ENCODE results near the gene GTF2I.
"Not testable (repeated sequence)": the region's sequence is repeated elsewhere in the genome, so short reads cannot be mapped to it uniquely, and the experiment has no call there.

Gene GTF2I

DNA sequence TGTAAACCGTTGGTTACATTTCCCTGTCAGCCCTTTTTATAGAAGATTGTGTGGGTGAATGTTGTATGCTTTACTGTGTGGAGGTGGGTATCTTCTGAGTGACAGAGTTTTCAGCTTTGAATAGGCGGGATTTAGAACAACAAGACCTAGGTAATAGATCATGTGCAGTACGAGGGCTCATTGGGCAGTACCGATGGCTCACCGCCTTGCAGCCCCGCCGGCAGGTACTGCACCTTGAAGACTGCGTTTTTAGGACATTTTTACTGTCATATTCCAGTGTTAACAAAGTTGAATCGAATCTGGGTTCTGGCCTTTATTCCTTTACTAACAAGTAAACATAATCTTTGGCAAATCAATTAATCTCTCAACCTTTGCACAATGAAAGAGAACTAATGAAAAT lies 60.4 kb downstream of the GTF2I start:
- DNase-seq (ENCODE audit: low read depth) = no peak

- DNase-seq (ENCODE audit: low read depth) = no peak
These were observed 60.8 kb downstream of the GTF2I start for GRCh38 chr7:74718336-74718735.

DNA sequence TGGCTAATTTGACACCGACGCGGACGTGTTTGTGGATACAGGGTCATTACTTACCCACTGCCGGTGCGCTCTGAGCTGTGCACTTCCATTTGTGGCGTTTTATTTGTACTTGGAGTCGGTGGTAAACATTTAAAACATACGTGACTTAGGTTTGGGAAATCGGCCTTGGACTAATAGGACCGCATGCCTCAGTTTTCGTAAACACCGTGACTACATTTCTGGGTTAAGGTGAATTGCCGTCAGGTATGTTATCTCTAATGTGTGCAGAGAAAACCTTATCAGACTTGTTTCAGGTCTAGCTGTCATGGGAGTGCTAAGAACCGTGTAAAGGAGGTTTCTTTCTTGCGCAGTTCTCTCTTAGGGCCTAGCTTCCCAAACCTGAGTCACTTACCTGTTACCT lies 64.6 kb downstream of the GTF2I start:
- no peak for DNase-seq (ENCODE audit: low read depth)

DNA sequence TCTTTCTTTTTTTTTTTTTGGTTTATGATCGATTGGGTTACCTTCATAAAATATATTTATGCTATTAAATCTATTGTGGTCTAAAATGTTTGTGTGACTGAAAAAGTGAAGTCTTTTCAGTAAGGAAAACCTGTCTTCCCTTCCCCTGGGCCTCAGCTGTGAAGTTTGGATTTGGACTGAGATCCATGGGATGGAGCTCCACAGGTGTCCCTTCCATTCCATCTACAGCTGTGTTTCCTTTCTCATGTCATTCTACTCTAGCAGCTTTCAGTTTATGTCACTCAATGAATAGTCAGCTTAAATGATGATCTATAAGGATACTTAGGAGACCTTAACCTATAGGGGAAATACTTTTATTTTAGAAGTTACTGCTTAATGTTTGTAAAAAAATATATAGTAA lies 68.3 kb downstream of the GTF2I start:
- DNase-seq (ENCODE audit: low read depth) = no peak

GRCh38 chr7:74726309-74727101 lies 69.0 kb downstream of the GTF2I start:
- no peak for DNase-seq (ENCODE audit: low read depth)

DNA sequence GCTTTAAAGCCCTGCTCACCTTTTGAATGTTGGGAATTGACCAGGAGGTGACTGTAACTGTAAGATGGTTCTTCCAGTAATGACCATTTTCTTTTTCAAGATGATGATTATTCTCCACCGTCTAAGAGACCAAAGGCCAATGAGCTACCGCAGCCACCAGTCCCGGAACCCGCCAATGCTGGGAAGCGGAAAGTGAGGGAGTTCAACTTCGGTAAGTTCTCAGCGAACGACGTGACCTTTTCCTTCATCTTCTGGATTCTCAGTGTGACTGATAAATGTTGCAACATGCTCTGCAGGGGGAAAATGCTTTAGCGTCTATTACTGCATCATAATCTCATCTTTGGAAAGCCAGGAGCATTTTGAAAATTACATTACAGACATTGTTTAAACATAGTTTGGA lies 71.2 kb downstream of the GTF2I start:
- not testable (repeated sequence) for DNase-seq (ENCODE audit: low read depth)

- not testable (repeated sequence) for DNase-seq (ENCODE audit: low read depth)
These were observed 72.7 kb downstream of the GTF2I start for GRCh38 chr7:74730186-74730585.

GRCh38 chr7:74739974-74740703 lies 82.6 kb downstream of the GTF2I start:
- not testable (repeated sequence) for DNase-seq (ENCODE audit: low read depth)

DNA sequence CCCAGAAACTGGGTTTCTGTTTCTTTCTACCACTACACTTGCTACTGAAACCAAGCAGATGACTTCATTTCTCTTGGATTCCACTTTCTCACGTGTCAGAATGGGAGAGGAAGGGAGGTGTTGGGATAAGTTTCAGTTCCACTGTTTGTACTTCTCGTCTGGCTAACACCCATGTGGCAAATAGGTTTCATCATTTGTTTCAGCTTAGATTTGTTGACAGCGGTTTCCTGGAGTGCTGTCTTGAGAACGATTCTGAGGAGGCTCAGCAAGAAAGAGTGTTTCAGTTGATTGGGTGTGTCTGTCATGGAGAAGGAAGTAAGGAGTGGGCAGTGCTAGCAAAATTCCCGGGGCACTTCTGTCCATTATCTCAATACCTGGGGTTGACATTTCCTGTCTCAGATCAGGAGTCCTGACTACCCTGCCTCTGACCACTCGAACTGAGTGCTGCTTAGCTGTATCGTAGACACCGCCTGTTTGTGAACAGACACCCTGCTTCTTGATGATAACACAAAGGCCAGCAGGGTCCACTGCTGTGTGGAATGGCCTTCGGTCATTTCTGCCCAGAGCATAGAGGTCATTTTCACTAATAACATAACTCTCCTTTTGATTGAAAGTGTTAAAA lies 86.5 kb downstream of the GTF2I start:
- DNase-seq (ENCODE audit: low read depth) = not testable (repeated sequence)

- not testable (repeated sequence) for DNase-seq (ENCODE audit: low read depth)
These were observed 96.5 kb downstream of the GTF2I start for GRCh38 chr7:74753921-74754482.

DNA sequence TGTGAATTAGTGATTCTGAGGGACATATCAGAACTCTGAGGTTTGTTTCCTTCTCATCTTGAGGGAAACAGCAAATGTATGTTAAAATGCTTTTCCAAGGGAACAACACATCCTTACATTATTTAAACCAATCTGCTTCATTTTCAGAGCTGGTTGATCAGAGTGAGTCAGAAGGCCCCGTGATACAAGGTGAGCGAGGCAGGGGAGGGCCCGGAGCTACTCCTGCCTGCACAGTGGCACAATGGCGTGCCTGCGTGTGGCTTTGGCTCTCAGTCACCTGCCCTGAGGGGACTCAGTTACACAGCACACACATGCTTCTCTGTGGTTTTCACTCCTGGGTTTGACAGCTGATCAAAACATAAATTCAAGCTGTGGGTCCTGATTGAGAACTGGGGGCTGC lies 99.2 kb downstream of the GTF2I start:
- not testable (repeated sequence) for DNase-seq (ENCODE audit: low read depth)

DNA sequence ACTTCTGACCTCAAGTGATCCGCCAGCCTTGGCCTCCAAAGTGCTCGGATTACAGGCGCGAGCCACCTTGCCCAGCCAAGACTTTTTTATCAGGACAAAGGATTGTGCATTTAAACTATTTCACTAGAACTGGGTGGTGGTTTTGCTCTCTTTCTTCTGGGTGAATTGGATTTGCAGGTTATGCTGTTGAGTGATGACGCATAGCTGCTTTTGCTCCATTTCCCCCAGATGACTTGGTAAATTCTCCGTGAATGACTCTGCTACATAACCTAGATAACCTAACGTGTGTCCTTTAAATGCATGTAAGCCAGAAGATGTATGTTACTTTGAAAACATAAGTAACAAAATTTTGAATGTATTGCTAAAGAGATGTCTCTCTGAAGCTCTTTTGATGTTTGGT lies 100.8 kb downstream of the GTF2I start:
- not testable (repeated sequence) for DNase-seq (ENCODE audit: low read depth)

GRCh38 chr7:74758982-74759381 lies 101.5 kb downstream of the GTF2I start:
- DNase-seq (ENCODE audit: low read depth) = not testable (repeated sequence)

DNA sequence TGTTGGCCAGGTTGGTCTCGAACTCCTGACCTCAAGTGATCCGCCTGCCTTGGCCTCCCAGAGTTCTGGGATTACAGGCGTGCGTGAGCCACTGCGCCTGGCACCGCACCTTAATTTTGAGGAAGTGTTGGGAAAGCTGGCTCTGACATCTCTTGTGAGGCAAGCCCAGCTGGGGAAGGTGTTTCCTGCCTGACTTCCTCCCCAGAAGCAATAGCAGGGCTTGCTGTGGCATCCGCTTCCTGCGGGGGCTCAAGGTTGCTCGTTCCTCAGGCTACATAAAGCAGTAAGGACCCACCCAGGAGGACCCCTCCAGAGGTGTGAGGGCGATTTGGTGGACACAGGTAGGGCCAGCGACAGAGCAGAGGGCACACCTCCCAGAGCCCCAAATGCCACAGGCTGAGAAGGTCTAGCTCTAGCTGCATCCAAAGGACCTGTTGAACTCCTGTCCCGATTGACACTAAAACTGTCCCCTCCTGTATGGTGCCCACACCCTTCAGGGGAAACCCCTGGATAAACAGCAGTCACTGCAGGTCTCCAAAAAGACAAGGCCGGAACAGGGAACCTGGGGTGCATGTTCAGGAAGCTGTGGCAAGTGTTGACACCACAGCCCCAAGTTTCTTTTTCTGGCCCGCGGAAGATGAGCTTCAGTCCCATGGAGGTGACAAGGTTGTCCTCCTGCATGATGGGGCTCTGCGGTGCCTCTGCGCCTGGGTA lies 107.8 kb downstream of the GTF2I start:
- not testable (repeated sequence) for DNase-seq (ENCODE audit: low read depth)

- DNase-seq (ENCODE audit: low read depth) = not testable (repeated sequence)
These were observed 109.0 kb downstream of the GTF2I start for GRCh38 chr7:74766509-74766908.

- DNase-seq (ENCODE audit: low read depth) = not testable (repeated sequence)
These were observed 109.5 kb downstream of the GTF2I start for GRCh38 chr7:74766991-74767390.

GRCh38 chr7:74770062-74770461 lies 112.5 kb downstream of the GTF2I start:
- DNase-seq (ENCODE audit: low read depth) = not testable (repeated sequence)

DNA sequence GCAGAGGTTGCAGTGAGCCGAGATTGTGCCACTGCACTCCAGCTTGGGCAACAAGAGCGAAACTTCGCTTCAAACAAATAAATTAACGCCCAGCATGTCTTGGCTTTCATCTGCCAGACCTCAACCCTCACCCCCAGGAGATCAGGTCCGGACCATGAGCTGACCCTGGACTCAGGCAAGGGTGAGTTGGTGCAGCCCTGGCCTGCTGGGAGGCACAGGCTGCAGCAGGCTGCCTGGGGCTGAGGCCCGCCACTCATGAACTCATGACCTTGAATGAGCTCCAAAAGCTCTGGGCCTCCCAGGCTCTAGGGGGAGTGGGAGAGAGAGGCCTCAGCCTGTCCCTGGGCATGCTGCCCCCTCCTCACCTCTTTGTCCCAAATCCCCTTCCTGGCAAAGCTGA lies 114.6 kb downstream of the GTF2I start:
- not testable (repeated sequence) for DNase-seq (ENCODE audit: low read depth)

DNA sequence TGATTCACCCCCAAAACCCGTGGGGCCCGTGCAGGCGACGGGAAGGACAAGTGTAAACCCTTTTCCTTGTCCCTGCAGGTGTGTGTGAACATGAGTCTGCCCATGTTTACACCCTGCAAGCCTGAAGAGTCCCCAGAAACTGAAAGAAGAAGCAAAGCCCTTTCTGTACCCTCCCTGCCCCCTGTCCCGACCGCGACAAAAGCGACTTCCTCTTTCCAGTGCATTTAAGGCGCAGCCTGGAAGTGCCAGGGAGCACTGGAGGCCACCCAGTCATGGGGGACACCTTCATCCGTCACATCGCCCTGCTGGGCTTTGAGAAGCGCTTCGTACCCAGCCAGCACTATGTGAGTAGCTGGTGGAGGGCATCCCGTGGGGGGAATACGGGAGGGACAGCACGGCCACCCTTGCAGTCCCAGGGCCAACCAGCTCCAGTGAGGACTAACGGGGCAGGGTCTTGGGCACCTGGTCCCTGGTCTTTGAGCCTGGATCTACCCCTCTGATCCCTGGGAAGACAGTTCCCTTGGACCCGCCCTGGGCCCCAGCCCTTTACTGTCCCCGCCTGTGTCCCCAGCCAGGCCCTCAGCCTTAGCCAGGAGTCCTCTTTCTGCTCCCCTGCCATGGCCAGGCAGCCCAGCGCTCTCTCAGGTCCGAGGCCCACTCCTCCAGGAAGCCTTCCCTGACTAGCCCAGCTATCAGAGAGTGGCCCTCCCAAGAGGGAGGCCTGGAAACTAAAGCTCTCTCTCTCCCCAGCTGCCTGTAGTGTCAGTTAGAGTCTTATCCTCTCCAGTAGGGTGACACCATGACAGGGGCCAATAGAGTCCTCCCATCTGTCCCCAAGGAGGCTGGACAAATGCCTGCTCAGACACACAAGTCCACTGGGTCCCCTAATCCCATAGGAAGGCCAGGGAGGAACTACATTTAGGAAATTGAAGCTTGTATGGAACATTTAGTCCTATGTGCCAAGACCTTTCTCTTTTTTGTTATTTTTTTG lies 116.5 kb downstream of the GTF2I start, which contains the start of gene NCF1:
NCF1 (plus strand) TSS at position 252 of the 991 bp plus-strand sequence; CDS start at position 273, 21 bp downstream.
- DNase-seq (ENCODE audit: low read depth) = not testable (repeated sequence)

- not testable (repeated sequence) for DNase-seq (ENCODE audit: low read depth)
These were observed 117.6 kb downstream of the GTF2I start for GRCh38 chr7:74775111-74775510.

Measured in amniotic epithelial cell (primary cell).